ENCODE measurements around the gene VGF. TPM values are rescaled to one million over a fixed set of nuclear protein-coding genes. Genes with fewer than 3 reads are reported as not detected.

The VGF gene
- polyA plus RNA-seq, 1 donor (not counting 4 experiments of a cell fraction or from before 2014, with no cell fraction given) = 0.04 TPM

- H3K9me3 ChIP-seq (ENCODE audit: control insufficient read depth, low read depth, low read length) = no peaks in the 10 kb centered on the region
- peaks cover 6% of the 10 kb centered on the region for H3K4me1 ChIP-seq (ENCODE audit: control insufficient read depth, extremely low read depth, insufficient read depth, low read length)
- no peak for TF ChIP-seq EZH2 (IDR thresholded peaks at IDR 0.05; ENCODE audit: low read length)
- TF ChIP-seq CTCF (optimal IDR thresholded peaks at IDR 0.05 in 1 of 3, IDR thresholded peaks at IDR 0.05 in 1 of 3, conservative IDR thresholded peaks at IDR 0.05 in 1 of 3; ENCODE audit: extremely low read depth in 1 of 3, insufficient read depth in 2 of 3, low read length in 3 of 3) = no peak
- H3K27ac ChIP-seq (ENCODE audit: control insufficient read depth, insufficient read depth, low read length) = no peak overlapping the region
- no peak overlapping the region for H2AFZ ChIP-seq (ENCODE audit: control insufficient read depth, low read length)
- no peaks in the 10 kb centered on the region for H4K20me1 ChIP-seq (ENCODE audit: control insufficient read depth, extremely low read depth, insufficient read depth, low read length)
- no peak overlapping the region for H3K4me3 ChIP-seq (ENCODE audit: control insufficient read depth in 2 of 3, extremely low read depth in 1 of 3, insufficient read depth in 2 of 3, low read depth in 1 of 3, low read length in 3 of 3)
- peaks cover 12% of the 10 kb centered on the region for H3K79me2 ChIP-seq (ENCODE audit: control insufficient read depth, insufficient read depth, low read length)
- peaks cover 23 to 35% of the 10 kb centered on the region in 2 experiments for H3K36me3 ChIP-seq (ENCODE audit: control insufficient read depth in 2 of 2, extremely low read depth in 1 of 2, insufficient read depth in 2 of 2, low read length in 2 of 2)
- no peak for DNase-seq (ENCODE audit: low read depth, low spot score)
- no peaks in the 10 kb centered on the region for H3K9me1 ChIP-seq (ENCODE audit: control insufficient read depth, extremely low read depth, insufficient read depth, low read length)
- H3K9ac ChIP-seq (ENCODE audit: control insufficient read depth, extremely low read depth, insufficient read depth, low read length) = no peak overlapping the region
- no peak overlapping the region for H3K4me2 ChIP-seq (ENCODE audit: control insufficient read depth, extremely low read depth, insufficient read depth, low read depth, low read length)
- FAIRE-seq = no peak
- H3K27me3 ChIP-seq (ENCODE audit: control insufficient read depth, extremely low read depth, insufficient read depth, low read length) = no peaks in the 10 kb centered on the region
- dilution Hi-C loops (cut with MboI; ENCODE audit: extremely low pct_ligation_motif_present, low sequenced_read_pairs) = no loop called here
Observed at GRCh38 chr7:101211501-101211900, 46.1 kb upstream of the VGF start.

- Histone ChIP-seq H3K4me2 (ENCODE audit: control insufficient read depth, extremely low read depth, insufficient read depth, low read depth, low read length) (no peak overlapping the region), H3K9me3 (ENCODE audit: control insufficient read depth, low read depth, low read length) (no peaks in the 10 kb centered on the region), H3K27ac (ENCODE audit: control insufficient read depth, insufficient read depth, low read length) (no peak overlapping the region), H4K20me1 (ENCODE audit: control insufficient read depth, extremely low read depth, insufficient read depth, low read length) (no peaks in the 10 kb centered on the region), H2AFZ (ENCODE audit: control insufficient read depth, low read length) (no peak overlapping the region), H3K9me1 (ENCODE audit: control insufficient read depth, extremely low read depth, insufficient read depth, low read length) (no peaks in the 10 kb centered on the region), H3K4me3 (ENCODE audit: control insufficient read depth in 2 of 3, extremely low read depth in 1 of 3, insufficient read depth in 2 of 3, low read depth in 1 of 3, low read length in 3 of 3) (no peak overlapping the region), H3K79me2 (ENCODE audit: control insufficient read depth, insufficient read depth, low read length) (peaks cover 2% of the 10 kb centered on the region), H3K4me1 (ENCODE audit: control insufficient read depth, extremely low read depth, insufficient read depth, low read length) (no peaks in the 10 kb centered on the region), H3K27me3 (ENCODE audit: control insufficient read depth, extremely low read depth, insufficient read depth, low read length) (no peaks in the 10 kb centered on the region), H3K36me3 (ENCODE audit: control insufficient read depth in 2 of 2, extremely low read depth in 1 of 2, insufficient read depth in 2 of 2, low read length in 2 of 2) (peaks cover 14 to 40% of the 10 kb centered on the region in 2 experiments), H3K9ac (ENCODE audit: control insufficient read depth, extremely low read depth, insufficient read depth, low read length) (no peak overlapping the region)
- TF ChIP-seq CTCF (optimal IDR thresholded peaks at IDR 0.05 in 1 of 3, IDR thresholded peaks at IDR 0.05 in 1 of 3, conservative IDR thresholded peaks at IDR 0.05 in 1 of 3; ENCODE audit: extremely low read depth in 1 of 3, insufficient read depth in 2 of 3, low read length in 3 of 3) (no peak), EZH2 (IDR thresholded peaks at IDR 0.05; ENCODE audit: low read length) (no peak)
- DNase-seq (ENCODE audit: low read depth, low spot score) = no peak
- no peak for FAIRE-seq
- dilution Hi-C loops (cut with MboI; ENCODE audit: extremely low pct_ligation_motif_present, low sequenced_read_pairs) = no loop called here
Observed at GRCh38 chr7:101210143-101210542, 44.8 kb upstream of the VGF start.
